Heart left ventricle (tissue), 16 donors: ENCODE measurements around the gene ZIM2. TPM values are rescaled to one million over a fixed set of nuclear protein-coding genes. Genes with fewer than 3 reads are reported as not detected.

Experiments used
- ATAC-seq, 4 donors: fragments of 200-7000 bp; cut with Tn5 transposase; one replicate each; pipeline ENCODE4 v1.9.1; 2020 to 2022; ENCODE audit warnings: moderate library complexity in 4 of 4, mild to moderate bottlenecking in 3 of 4, moderate number of reproducible peaks in 1 of 4
- DNase-seq, 5 donors: peaks; one replicate each; pipeline ENCODE4 v3.0.0-alpha.2; 2020
- H3K27ac ChIP-seq, 12 donors: fragments of 200-600 bp; sonication (generic) in 4 of 12; one replicate each; pipeline versions ENCODE4 v1.5.0 to v1.8.0; 2016 to 2022; ENCODE audit warnings: mild to moderate bottlenecking in 2 of 12
- H3K27me3 ChIP-seq, 9 donors: fragments of 200-600 bp; sonication (generic) in 2 of 9; one replicate each; pipeline versions ENCODE4 v1.5.1 to v1.8.0; 2016 to 2022; ENCODE audit warnings: mild to moderate bottlenecking in 3 of 9
- H3K36me3 ChIP-seq, 9 donors: fragments of 200-600 bp; sonication (generic) in 2 of 9; one replicate each; pipeline versions ENCODE4 v1.5.0 to v1.8.0; 2018 to 2022; ENCODE audit warnings: mild to moderate bottlenecking in 2 of 9
- H3K4me1 ChIP-seq, 12 donors: fragments of 200-600 bp; sonication (generic) in 4 of 12; one replicate each; pipeline versions ENCODE4 v1.5.0 to v1.8.0; 2016 to 2022; ENCODE audit warnings: mild to moderate bottlenecking in 3 of 12
- H3K4me3 ChIP-seq, 12 donors: fragments of 200-600 bp; sonication (generic) in 4 of 12; one replicate each; pipeline versions ENCODE4 v1.5.0 to v1.8.0; 2017 to 2022; ENCODE audit warnings: mild to moderate bottlenecking in 9 of 12, moderate library complexity in 4 of 12
- H3K9me3 ChIP-seq, 12 donors: fragments of 200-600 bp; sonication (generic) in 4 of 12; one replicate each; pipeline versions ENCODE4 v1.5.0 to v1.8.0; 2016 to 2022; ENCODE audit warnings: mild to moderate bottlenecking in 1 of 12
- CTCF ChIP-seq, 12 donors: fragments of 200-600 bp; sonication (generic) in 4 of 12; IDR thresholded peaks; one replicate each; pipeline versions ENCODE4 v1.5.0 to v1.8.0; 2018 to 2022; ENCODE audit warnings: antibody characterized with exemption in 12 of 12, mild to moderate bottlenecking in 5 of 12
- POLR2A ChIP-seq, 2 donors: fragments of 450-650 bp; IDR thresholded peaks; one replicate each; pipeline ENCODE4 v1.6.1; 2017; ENCODE audit warnings: antibody characterized with exemption in 2 of 2, mild to moderate bottlenecking in 2 of 2, moderate library complexity in 2 of 2
- WGBS, 4 donors: extraction: QIAGEN DNeasy Blood & Tissue Kit in 2 of 4; methylation state at CpG; one replicate each; pipeline versions ENCODE4 v1.1.5 to v1.1.7; 2013 to 2018; 5-methylcytosine and 5-hydroxymethylcytosine counted together
- intact Hi-C, 10 donors: fragments of 100-400 bp; cut with DNase I; formaldehyde crosslinking; loops; one replicate each; pipeline versions ENCODE4 v1.11.1 to v1.14.2; 2022
- polyA plus RNA-seq, 2 donors: library from polyadenylated mRNA; stranded (reverse); fragments of 200-250 nt; gene quantifications; one replicate each; pipeline ENCODE4 v1.2.3, GENCODE V29; 2013
- total RNA-seq, 9 donors: library from RNA; depleted of rRNA in 2 of 9; stranded (reverse); fragments of >200 nt in 2 of 9; fragmentation: NEBNext Ultra II Directional in 3 of 9; extraction: Animal tissue kit (Norgen Biotek cat#: 25700) in 3 of 9; gene quantifications; one replicate each; pipeline versions ENCODE4 v1.1.0 to v1.2.4, GENCODE V29; 2016 to 2023
- donor health status: ischemic (EF 13 %, LVEDD 7.1; RV severe dilation, severe dysfunction).
- donor health status: healthy with polysubstance abuse.
- donor health status: DM: no; HTN: yes; CAD: no.
- donor health status: DM: no; HTN: no; CAD: no.
- donor health status: ischemic (EF 25% LVEDD 6.9; RV normal size, moderate dysfunction).
- donor health status: ischemic (EF 25% LVEDD 5.7; RV mildly dilated, moderate dysfunction).
- donor health status: healthy.
- donor health status: DM: yes; HTN: yes; CAD: no.
- donor health status: ischemic (EF 35%, LVEDD 5.7; RV mildly dilated, moderate dysfunction).
- donor health status: nonischemic (EF 11% LVEDD 7.7; RV severe dilation, severe dysfunction).
- donor health status: DM: yes; HTN: yes; CAD: no.
- donor health status: PGD.
- donor health status: ischemic (EF 29% LVEDD 5.4; RV normal size, mild dysfunction).
- donor health status: nonischemic (EF 23%, LVEDD 6.1; RV moderate dilation, normal function).

ZIM2 gene
- total and polyA plus RNA-seq, 11 donors = 0.16 to 0.26 (median 0.20) TPM; not detected in 7

DNA sequence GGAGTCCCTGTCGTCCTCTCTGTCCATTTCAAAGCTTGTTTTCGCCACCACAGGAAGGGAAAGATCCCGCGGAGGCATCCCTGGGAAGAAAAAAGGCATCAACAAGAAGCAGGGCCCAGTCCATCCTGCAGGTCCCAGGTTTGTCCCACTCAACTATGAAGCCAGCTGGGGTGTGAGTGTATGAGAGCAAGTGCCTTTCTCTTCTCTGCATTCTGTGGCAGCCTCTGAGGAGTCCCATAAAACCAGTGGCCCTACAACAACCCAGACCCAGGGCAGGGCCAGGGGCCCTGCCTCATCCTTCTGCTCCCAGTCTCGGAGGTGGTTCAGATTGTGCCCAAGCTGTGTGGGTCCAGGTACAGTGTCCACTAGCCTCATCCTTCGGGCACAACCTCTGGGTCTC, 18.9 kb downstream of the ZIM2 start:
- Histone ChIP-seq H3K9me3 (peaks cover 0 to 4% (median 0%) of the 10 kb centered on the region in 12 donors), H3K4me3 (no peak overlapping the region), H3K36me3 (peaks cover 0 to 62% (median 26%) of the 10 kb centered on the region in 9 donors), H3K4me1 (no peaks in the 10 kb centered on the region), H3K27me3 (no peaks in the 10 kb centered on the region), H3K27ac (no peak overlapping the region)
- no peak for TF ChIP-seq POLR2A (IDR thresholded peaks at IDR 0.05)
- TF ChIP-seq CTCF (IDR thresholded peaks at IDR 0.05) = no peak
- DNase-seq (no peak), ATAC-seq (no peak)
- whole genome bisulfite sequencing, 4 donors = 67 to 84% (median 76%) methylated on average over 4 to 6 of the region's 6 CpGs
- intact Hi-C loops = no loop called here

DNA sequence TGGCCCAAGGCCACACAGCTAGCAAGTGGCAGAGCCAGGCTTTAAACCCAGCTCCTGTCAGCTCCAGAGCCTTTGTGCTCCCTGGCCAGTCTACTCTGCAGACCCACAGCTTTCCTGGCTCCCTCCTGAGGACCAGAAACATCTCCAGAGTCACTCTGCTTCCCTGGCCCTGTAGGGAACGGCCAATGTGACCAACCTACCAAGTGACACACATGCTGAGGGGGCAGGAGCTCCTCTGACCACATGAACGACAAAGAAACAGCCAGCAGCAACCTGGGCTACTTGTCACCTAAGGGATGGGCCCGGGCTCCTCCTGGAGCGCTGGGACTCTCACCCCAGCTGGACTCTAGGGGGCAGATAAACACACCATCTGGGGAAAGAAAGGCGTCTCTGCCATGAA, 19.3 kb downstream of the ZIM2 start:
- Histone ChIP-seq H3K27ac (no peak overlapping the region), H3K27me3 (no peaks in the 10 kb centered on the region), H3K36me3 (peaks cover 0 to 67% (median 26%) of the 10 kb centered on the region in 9 donors), H3K4me3 (no peak overlapping the region), H3K9me3 (peaks cover 0 to 4% (median 0%) of the 10 kb centered on the region in 12 donors), H3K4me1 (no peaks in the 10 kb centered on the region)
- intact Hi-C loops = no loop called here
- no peak for DNase-seq
- WGBS, 4 donors = 64 to 87% (median 71%) methylated on average over 2 to 5 of the region's 5 CpGs
- ATAC-seq = no peak
- TF ChIP-seq CTCF (IDR thresholded peaks at IDR 0.05) = no peak
- no peak for TF ChIP-seq POLR2A (IDR thresholded peaks at IDR 0.05)

DNA sequence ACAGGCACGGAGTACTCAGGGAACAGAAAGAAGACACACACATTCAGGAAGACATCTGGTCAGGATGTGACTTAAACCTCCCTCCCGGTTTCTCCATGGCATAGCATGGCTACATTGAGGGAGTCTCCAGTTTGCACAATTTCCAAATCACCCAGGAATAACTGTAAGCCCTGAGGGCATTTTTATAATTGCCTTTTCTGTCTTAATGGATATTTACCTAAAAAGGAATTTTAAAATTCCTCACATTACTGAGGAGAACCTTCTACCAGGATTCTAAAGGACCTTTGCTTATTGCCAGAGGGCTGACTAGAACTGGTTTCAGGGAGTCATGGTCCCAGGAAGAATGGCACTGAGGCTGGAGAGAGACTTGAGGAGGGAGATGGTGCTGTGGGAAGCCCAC, 21.4 kb downstream of the ZIM2 start:
- H3K4me1 ChIP-seq = no peaks in the 10 kb centered on the region
- H3K27ac ChIP-seq = no peak overlapping the region
- H3K27me3 ChIP-seq = no peaks in the 10 kb centered on the region
- intact Hi-C loops = no loop called here
- DNase-seq = no peak
- WGBS, 4 donors = 69 to 92% (median 73%) methylated on average over 2 of the region's 2 CpGs
- H3K9me3 ChIP-seq = peaks cover 0 to 4% (median 0%) of the 10 kb centered on the region in 12 donors
- no peak overlapping the region for H3K4me3 ChIP-seq
- no peak for ATAC-seq
- H3K36me3 ChIP-seq = peaks cover 0 to 69% (median 30%) of the 10 kb centered on the region in 9 donors
- TF ChIP-seq POLR2A (IDR thresholded peaks at IDR 0.05) (no peak), CTCF (IDR thresholded peaks at IDR 0.05) (no peak)

GRCh38 chr19:56814656-56815055, 25.9 kb downstream of the ZIM2 start:
- Histone ChIP-seq H3K27ac (no peak overlapping the region), H3K4me1 (no peaks in the 10 kb centered on the region), H3K27me3 (no peaks in the 10 kb centered on the region), H3K9me3 (peaks cover 0 to 4% (median 0%) of the 10 kb centered on the region in 12 donors), H3K4me3 (no peak overlapping the region), H3K36me3 (peaks cover 0 to 36% (median 13%) of the 10 kb centered on the region in 9 donors)
- WGBS, 4 donors = 66 to 84% (median 82%) methylated on average over 7 of the region's 7 CpGs
- DNase-seq = no peak
- no peak for ATAC-seq
- TF ChIP-seq CTCF (IDR thresholded peaks at IDR 0.05) = no peak
- TF ChIP-seq POLR2A (IDR thresholded peaks at IDR 0.05) = no peak
- intact Hi-C loops = no loop called here
